SU-DHL-6 (cell line): ENCODE measurements around the gene OGG1.

Experiments used
- H2AFZ ChIP-seq: fragments of 200-600 bp; sonication (generic); 2 replicates; pipeline ENCODE4 v1.6.1; 2014; ENCODE audit warnings: low read depth, mild to moderate bottlenecking, moderate library complexity, mixed read lengths, antibody characterized with exemption, low read length; ENCODE audit not compliant: severe bottlenecking
- H3F3A ChIP-seq: fragments of 200-600 bp; shearing (Covaris generic); 2 replicates; pipeline ENCODE4 v1.6.0; 2016; ENCODE audit warnings: antibody characterized with exemption, mild to moderate bottlenecking; ENCODE audit not compliant: insufficient read depth
- H3K27ac ChIP-seq: fragments of 200-600 bp; sonication (generic); 2 replicates; pipeline ENCODE4 v1.5.1; 2016; ENCODE audit warnings: low read depth, mild to moderate bottlenecking, low read length, moderate library complexity, mixed read lengths
- H3K27me3 ChIP-seq: fragments of 200-600 bp; sonication (generic), shearing (Covaris generic); 2 replicates; pipeline ENCODE4 v1.6.0; 2014; ENCODE audit warnings: mild to moderate bottlenecking, low read length
- H3K36me3 ChIP-seq: fragments of 200-600 bp; sonication (generic); 2 replicates; pipeline ENCODE4 v1.6.1; 2014; ENCODE audit warnings: mild to moderate bottlenecking, low read length, mixed read lengths
- H3K4me2 ChIP-seq: fragments of 300-600, 200-600 bp; shearing (Covaris generic), sonication (generic); 2 replicates; pipeline ENCODE4 v1.6.0; 2014; ENCODE audit warnings: low read length, low read depth, mild to moderate bottlenecking; ENCODE audit not compliant: poor library complexity, severe bottlenecking
- H3K4me3 ChIP-seq: fragments of 200-600 bp; sonication (generic); 2 replicates; pipeline ENCODE4 v1.5.1; 2014; ENCODE audit warnings: antibody characterized with exemption, low read length, mild to moderate bottlenecking, mixed read lengths; ENCODE audit not compliant: insufficient read depth, poor library complexity, severe bottlenecking
- H3K79me2 ChIP-seq: fragments of 200-600 bp; sonication (generic); 2 replicates; pipeline ENCODE4 v1.6.1; 2014; ENCODE audit warnings: mild to moderate bottlenecking, low read length, moderate library complexity; ENCODE audit not compliant: insufficient read depth
- H3K9ac ChIP-seq: fragments of 200-600 bp; sonication (generic); 2 replicates; pipeline ENCODE4 v1.7.0; 2014; ENCODE audit warnings: mild to moderate bottlenecking, low read length
- H3K9me2 ChIP-seq: fragments of 200-600 bp; sonication (generic); replicated peaks from 2 replicates; pipeline ENCODE4 v1.6.1; 2014; ENCODE audit warnings: low read length; ENCODE audit not compliant: insufficient read depth
- H3K9me3 ChIP-seq: fragments of 200-600 bp; sonication (generic); 2 replicates; pipeline ENCODE4 v1.6.1; 2014; ENCODE audit warnings: low read length, mixed read lengths; ENCODE audit not compliant: insufficient read depth
- H4K20me1 ChIP-seq: fragments of 200-600 bp; sonication (generic); 2 replicates; pipeline ENCODE4 v1.6.1; 2014; ENCODE audit warnings: low read depth, mild to moderate bottlenecking, antibody characterized with exemption, low read length, moderate library complexity, mixed read lengths
- EZH2phosphoT487 ChIP-seq: fragments of 200-600 bp; sonication (generic), shearing (Covaris generic); conservative IDR thresholded peaks from 2 replicates; pipeline ENCODE4 v1.6.1; 2018; ENCODE audit warnings: mild to moderate bottlenecking, antibody characterized with exemption, low read length, moderate library complexity, mixed read lengths
- TF ChIP-seq, protein P1 (sequence below): fragments of 200-600 bp; sonication (generic); IDR thresholded peaks from one replicate; pipeline ENCODE4 v1.5.1; 2017; ENCODE audit warnings: antibody characterized with exemption, mild to moderate bottlenecking, low read length, moderate library complexity; ENCODE audit not compliant: insufficient read depth, poor library complexity, severe bottlenecking

Gene OGG1

GRCh38 chr3:9727743-9728142 lies 22.0 kb upstream of the OGG1 start:
- H3K27ac ChIP-seq = no peak overlapping the region
- no peak overlapping the region for H3K4me3 ChIP-seq
- H3K79me2 ChIP-seq = peaks cover 11% of the 10 kb centered on the region
- no peaks in the 10 kb centered on the region for H4K20me1 ChIP-seq
- H3K9ac ChIP-seq = no peak overlapping the region
- H3K4me2 ChIP-seq = no peak overlapping the region
- no peak for TF ChIP-seq EZH2phosphoT487
- TF ChIP-seq, protein P1, sequence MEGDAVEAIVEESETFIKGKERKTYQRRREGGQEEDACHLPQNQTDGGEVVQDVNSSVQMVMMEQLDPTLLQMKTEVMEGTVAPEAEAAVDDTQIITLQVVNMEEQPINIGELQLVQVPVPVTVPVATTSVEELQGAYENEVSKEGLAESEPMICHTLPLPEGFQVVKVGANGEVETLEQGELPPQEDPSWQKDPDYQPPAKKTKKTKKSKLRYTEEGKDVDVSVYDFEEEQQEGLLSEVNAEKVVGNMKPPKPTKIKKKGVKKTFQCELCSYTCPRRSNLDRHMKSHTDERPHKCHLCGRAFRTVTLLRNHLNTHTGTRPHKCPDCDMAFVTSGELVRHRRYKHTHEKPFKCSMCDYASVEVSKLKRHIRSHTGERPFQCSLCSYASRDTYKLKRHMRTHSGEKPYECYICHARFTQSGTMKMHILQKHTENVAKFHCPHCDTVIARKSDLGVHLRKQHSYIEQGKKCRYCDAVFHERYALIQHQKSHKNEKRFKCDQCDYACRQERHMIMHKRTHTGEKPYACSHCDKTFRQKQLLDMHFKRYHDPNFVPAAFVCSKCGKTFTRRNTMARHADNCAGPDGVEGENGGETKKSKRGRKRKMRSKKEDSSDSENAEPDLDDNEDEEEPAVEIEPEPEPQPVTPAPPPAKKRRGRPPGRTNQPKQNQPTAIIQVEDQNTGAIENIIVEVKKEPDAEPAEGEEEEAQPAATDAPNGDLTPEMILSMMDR = no peak
- 0 out of 2 replicates have a peak, but pooled peaks cover 7% of the 10 kb centered on the region for H3F3A ChIP-seq
- no peak overlapping the region for H2AFZ ChIP-seq
- no peaks in the 10 kb centered on the region for H3K27me3 ChIP-seq
- no peaks in the 10 kb centered on the region for H3K36me3 ChIP-seq
- no peaks in the 10 kb centered on the region for H3K9me3 ChIP-seq
- no peaks in the 10 kb centered on the region for H3K9me2 ChIP-seq

GRCh38 chr3:9729419-9729818 lies 20.3 kb upstream of the OGG1 start:
- TF ChIP-seq, protein P1 = no peak
- TF ChIP-seq EZH2phosphoT487 = no peak
- no peak overlapping the region for H3K4me3 ChIP-seq
- H3K9me3 ChIP-seq = no peaks in the 10 kb centered on the region
- H3K27me3 ChIP-seq = no peaks in the 10 kb centered on the region
- no peaks in the 10 kb centered on the region for H3K9me2 ChIP-seq
- no peak overlapping the region for H3K4me2 ChIP-seq
- H3K9ac ChIP-seq = no peak overlapping the region
- no peak overlapping the region for H2AFZ ChIP-seq
- 0 out of 2 replicates have a peak, but pooled peaks cover 7% of the 10 kb centered on the region for H3F3A ChIP-seq
- no peak overlapping the region for H3K27ac ChIP-seq
- H3K79me2 ChIP-seq = peaks cover 28% of the 10 kb centered on the region
- H4K20me1 ChIP-seq = no peaks in the 10 kb centered on the region; the same call in 1 of the 2 replicates
- no peaks in the 10 kb centered on the region for H3K36me3 ChIP-seq

GRCh38 chr3:9730657-9731205 lies 19.0 kb upstream of the OGG1 start:
- Histone ChIP-seq H4K20me1 (no peaks in the 10 kb centered on the region; the same call in 1 of the 2 replicates), H3K9me3 (no peaks in the 10 kb centered on the region), H3K4me2 (peak overlapping the region; percentile 63), H3K9ac (peak overlapping the region; percentile 97), H3K36me3 (no peaks in the 10 kb centered on the region), H3K9me2 (no peaks in the 10 kb centered on the region), H3K79me2 (peaks cover 30% of the 10 kb centered on the region), H3K27me3 (no peaks in the 10 kb centered on the region), H3K4me3 (peak overlapping the region; percentile 68), H3K27ac (peak overlapping the region; percentile 18; the same call in 1 of the 2 replicates), H2AFZ (peak overlapping the region; percentile 97), H3F3A (0 out of 2 replicates have a peak, but pooled peaks cover 7% of the 10 kb centered on the region)
- TF ChIP-seq, protein P1 = no peak
- no peak for TF ChIP-seq EZH2phosphoT487
